D341Med (cell line): ENCODE measurements around the gene USP20.

Source experiments
- DNase-seq: peaks from one replicate; pipeline ENCODE4 v3.0.0; 2012; ENCODE audit warnings: low spot score

USP20 gene

DNA sequence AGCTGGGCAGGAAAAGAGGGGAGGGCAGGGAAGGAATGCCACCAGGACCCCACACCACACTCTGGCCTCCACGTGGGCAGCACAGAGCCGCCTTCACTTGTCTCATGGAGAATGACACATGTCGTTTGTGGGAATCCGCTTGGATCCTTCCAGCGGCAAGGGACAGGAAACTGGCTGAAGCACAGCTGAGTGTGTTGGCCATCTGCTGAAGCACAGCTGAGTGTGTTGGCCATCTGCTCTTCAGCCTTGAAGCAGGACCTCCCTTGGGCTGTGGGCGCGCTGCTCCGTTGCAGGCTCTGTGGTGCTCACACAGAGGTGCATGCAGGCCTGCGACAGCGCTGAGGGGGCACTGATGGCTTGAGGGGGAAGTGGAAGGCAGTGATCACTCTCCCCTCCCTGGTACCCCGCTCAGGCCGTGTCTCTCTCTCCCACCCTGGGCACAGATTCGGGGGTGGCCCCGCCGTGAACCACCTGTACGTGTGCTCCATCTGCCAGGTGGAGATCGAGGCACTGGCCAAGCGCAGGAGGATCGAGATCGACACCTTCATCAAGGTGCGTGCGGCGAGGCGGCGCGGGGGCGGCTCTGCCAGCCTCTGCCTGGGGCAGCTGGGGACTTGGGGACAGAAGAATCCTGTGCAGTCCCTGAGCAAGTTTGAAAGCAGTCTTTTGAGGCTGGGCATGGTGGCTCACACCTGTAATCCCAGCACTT lies 40.6 kb downstream of the USP20 start:
- no peak for DNase-seq

DNA sequence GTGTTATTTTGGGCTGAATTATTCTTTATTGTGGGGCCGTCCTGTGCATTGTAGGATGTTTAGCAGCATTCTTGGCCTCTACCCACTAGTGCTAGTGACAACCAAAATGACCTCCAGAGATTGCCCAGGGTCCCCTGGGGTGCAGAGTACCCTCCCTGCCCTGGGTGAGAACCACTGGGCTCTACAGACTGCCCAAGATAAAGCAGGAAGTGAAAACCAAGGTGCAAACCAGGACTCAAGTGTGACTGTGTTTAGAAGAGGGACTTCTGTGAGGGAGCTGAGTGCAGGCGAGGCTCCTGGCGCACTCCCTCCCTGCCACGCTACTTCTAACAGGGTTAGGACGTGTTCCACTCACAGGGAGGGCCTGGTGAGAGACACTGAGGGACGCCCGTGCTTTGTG lies 41.6 kb downstream of the USP20 start:
- DNase-seq: no peak

DNA sequence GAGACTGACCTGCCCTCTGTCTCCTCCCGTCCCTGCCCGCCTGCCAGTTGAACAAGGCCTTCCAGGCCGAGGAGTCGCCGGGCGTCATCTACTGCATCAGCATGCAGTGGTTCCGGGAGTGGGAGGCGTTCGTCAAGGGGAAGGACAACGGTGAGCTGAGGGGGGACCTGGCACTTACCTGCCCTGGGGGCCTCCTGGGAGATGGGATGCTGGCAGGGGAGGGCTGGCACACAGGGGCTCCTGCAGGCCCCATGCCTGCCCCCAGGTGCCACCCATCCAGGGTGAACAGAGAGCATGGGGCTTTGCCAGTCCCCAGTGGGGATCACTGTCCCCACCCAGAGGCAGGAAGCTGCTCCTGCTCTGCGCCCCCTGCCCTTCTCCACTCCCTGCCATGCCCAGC lies 43.0 kb downstream of the USP20 start:
- DNase-seq: no peak

DNA sequence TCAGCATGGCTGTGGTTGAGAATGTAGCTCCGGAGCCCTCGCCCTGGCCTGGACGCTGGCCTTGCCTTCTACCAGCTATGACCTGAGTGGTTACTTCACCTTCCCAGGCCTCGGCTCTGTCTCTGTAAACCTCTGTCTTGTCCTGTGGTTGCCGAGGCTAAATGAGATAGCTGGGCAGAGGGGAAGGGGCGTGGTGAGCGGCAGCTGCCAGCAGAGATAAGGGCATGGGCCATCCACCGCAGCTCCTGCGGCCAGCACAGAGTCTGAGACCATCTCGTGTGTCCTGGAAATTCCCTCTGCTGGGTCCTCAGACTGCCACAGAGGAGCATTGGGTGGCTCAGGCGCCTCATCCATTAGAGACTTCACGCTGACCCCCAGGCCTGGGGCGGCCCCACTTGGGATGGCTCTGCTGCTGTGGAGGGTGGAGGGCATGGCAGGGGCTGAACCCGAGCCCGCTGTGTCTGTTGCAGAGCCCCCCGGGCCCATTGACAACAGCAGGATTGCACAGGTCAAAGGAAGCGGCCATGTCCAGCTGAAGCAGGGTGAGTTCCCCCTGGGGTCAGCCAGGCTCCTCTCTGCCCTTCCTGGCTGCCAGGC lies 43.9 kb downstream of the USP20 start:
- DNase-seq: no peak

DNA sequence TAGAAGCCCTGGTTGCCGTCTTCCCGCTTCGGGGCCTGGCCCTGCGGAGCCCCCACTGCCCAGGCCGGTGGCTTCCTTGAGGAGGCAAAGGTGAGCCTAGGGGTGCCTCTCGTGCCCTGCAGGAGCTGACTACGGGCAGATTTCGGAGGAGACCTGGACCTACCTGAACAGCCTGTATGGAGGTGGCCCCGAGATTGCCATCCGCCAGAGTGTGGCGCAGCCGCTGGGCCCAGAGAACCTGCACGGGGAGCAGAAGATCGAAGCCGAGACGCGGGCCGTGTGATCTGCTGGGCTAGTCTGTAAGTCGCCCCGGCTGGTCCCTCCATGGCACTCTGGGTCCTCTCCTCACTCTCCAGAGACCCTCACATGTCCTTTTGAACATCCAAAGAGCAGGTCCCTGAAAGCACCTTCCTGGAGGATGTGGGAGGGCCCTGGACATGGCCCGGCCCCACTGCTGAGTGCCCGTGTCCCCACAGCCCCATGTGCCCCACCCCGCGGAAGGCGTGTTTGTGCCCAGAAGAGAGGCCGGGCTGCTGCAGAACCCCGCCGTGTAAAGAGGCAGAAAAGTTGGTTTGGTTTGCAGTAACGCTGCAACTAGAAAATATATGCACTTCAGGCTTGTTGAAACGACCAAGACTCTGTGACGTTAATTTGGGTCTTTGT lies 44.9 kb downstream of the USP20 start:
- no peak for DNase-seq

DNA sequence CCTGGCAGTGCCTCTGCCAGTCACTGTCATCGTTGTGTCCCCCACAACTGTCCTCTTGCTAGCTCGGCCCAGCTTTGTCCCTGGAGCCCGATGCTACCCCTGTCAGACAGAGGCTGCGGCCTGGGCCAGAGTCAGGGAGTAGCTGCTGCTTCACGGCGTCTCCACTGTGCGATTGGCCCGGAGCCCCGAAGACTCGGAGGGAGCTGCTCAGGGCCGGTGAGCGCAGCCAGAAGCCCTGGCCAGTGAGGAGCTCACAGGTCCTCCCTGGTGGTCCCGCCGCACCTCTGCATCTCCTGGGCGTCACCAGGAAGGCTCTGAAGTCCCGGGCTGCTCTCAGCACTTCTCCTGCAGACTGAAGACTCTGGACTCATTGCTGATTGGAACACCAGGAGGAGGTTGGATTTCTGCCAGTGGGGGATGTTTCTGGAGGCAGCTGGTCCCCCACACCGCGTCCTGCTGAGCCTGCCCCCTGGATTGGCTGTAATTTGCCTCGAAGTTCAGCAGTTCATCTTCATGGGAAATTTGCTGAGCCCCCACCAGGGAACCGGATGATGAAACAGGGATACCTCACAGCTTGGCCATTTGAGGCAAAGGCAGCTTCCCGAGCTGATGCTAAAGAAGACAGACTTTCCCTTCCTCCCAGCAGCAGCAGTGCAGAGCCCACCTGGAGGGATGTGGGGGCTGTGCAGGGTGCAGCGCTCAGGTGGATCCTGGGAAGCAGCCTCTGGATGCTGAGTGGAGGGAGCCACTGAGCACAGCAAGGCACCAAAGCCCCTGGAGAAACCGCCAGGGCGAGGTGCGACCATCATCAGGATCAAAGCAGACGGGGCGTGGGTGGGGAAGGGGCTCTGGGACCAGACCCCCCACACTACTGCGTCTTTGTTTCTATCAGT lies 45.6 kb downstream of the USP20 start:
- DNase-seq: no peak

DNA sequence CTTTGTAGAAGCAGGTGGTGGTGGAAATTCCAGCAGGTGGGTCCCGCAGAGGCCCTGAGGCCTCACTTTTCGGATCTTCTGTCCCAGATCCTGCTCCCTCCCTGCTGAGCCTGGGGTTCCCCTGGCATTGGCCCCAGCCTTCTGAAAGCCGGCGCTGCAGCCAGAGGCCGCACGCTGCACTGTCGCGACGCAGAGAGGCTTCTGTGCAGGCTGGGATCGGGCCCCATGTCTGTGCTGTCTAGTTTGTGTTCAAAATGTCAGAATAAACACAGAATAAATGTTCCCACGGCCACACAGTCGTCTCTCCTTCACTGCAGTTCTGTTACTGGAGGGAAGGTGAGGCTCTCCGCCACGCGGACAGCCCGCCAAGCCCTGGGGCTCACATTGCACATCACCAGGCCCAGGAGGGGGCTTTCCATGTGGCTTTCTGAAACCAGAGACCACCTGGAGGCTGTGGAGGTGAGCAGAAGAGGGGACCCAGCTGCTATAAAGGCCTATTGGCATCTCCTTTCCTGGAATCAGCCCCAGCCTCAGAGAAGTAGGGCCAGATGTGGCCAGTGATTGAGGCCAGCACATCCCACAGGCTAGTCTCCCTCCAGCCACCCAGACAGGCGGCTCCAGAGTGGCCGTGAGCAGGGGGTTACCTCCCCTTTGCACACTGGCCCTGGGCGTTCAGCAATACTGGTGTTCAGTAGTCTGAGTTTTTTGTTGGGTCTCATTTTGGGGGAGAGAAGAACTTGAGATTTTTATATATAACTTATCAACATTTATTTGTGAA lies 46.5 kb downstream of the USP20 start:
- no peak for DNase-seq

DNA sequence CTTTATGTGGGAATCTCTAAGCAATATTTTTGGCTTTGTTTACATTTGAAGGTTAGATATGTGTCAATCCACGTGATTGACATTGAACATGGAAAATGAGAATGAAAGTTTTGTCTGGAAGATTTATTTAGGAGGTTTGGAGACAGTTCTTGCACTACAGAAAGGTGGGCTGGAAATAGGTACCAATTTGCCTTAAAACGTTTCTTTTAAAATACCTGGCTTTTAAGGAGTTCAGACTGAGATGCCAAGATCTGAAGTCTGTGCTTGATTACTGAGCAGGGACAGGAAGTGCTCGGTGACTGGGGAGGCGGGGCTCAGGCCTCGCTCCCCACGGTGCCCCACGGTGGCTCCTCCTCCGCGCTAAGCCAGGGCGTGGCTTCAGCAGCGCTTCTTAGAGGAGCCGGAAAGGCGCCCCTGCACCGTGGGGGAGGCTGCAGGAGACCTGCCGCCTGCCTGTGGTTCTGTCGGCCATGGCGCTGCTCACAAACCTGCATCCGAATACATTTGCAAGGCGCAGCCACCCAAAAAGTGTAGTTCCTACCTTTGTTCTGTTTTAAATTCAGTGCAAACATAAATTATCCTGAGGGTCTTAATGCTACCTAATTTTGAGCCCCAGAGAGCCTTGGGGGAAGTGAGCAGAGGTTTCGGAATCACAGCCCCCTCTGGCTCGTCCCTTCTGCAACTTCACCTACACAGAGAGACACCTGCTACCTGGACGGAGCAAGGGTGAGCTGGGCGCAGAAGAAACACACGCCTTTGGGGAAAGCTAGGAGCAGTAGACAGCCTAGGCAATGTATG lies 49.2 kb downstream of the USP20 start:
- peak; percentile 92 for DNase-seq

DNA sequence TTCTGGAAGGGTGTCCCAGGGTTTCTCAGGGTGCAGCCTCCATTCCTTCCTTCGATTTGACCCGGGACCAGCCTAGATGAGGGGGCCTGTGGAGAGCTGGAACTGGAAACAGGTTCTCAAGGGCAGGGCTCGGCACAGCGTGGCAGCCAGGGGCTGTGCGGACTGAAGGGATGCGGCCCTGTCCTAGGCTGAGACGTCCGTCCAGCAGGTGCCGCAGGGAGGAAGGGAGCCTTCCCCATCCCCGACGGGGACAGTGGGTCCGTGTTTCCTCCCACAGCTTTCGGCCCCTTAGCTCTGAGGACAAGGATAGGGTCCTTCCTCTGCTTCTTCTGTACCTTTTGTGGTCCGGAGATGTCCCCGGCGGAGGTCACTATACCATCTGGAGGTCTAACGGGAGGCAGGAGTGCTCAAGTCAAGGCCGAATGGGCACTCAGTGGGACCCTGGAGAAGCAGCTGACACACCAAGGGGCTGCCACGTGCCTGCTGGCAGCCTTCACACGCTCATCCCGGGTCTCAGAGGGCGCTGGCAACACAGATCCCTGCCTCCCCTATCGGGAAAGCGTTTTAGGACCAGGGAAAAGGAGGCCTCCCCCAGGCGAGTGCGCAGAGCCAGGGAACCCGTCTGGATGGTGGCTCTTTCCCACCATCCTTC lies 49.9 kb downstream of the USP20 start:
- no peak for DNase-seq

DNA sequence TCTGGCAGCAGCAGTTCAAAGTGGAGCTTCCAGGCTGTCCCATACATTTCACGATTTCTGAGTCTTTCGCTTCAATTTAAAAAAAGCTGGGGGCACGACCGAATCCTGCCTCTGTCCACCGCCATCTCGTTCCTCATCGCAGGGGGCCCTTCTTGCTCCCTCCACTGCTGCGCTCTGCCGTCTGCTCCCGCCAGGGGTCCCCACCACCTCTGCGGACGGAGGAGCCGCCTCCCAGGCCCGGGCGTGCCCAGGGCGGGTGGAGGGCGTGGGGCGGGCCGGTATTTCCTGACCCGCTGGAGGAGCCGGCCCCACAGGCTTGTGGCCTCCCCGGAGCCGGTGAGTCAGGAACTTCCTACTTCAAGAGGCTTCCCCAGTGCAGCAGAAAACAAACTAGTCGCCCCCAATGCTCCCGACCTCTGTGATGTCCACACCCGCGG lies 50.4 kb downstream of the USP20 start:
- peak; percentile 86 for DNase-seq

DNA sequence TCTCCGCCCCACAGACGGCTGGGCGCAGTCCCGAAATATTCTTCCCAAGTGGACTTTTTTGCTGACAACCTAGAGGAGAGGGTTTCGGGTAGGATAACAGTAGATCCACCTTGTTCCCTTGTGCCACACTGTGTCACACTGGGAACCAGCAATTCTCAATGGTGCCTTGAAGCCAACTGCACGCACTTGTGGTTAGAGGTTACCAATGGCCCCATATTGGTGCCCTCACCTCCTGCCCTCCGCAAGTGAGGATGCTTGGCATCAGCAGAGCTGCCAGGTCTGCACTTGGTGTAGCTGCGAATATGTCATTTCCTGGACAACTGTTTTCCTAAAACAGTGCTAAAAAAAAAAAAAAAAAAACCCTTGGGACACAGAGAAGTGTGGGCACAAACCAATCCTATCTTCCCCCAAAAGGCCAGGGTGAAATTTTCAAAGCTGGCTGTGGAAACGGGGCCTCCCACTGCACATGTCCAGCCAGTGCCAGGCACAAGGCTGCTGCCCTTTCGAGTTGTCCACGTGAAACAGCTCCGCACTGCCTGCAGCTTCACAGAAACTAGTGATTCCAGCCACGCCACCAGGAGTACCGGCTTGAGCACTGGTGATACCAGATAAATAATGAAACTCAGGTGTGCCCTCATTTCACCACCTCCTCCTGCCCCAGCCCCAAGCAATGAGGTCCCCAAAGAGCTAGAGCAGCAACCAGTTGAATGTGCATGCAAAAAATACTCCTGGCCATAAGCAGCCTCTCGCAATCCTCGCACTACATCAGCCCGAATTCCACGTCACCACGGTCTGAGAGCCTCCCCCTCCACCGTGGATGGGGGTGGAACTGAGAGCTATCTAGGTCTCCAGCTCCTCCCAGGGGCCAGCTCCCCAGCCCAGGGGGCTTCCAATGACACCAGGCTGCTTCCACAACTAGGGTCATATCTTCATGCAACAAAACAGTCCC lies 51.2 kb downstream of the USP20 start:
- DNase-seq: no peak

DNA sequence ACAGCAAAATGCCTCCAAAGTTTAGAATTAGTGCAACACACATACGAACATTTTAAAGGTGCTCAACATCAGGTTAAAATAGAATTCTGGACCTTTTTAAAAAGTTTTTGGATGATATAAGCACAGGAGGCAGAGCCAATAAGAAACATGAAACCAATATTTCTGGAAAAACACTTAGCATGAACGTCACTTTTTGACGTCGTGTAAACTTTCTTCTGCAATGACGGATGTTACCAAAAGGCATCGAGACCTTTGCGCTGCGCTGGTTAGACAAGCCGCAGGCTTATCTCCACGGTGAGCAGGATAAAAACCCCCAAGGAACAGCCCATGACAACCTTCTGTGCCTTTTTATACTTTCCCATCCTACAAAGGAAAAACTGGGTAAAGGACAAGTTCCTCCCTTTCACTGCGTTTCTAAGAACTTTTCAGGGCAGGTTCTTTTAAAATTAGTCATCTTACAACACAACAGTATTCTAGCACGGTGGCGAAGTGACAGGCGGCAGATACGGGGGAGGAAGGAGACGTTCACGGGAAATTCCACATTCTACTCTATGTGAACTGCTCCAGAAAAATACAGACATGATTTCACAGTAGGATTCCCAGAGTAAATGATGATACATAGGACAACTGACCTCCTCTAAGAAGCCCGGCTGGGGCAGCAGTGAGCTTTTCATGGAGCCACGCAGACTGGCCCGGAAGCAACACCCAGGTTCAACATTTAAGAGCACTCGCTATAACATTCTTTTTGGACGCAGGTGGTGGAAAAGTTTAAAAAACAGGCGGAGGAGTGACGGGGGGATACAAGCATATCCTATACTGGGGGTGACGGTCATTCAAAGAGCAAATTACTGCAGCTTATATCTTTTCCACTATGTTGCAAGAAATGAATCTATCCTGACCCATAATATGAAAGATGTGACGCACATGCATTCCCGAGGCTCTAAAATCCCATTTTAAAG lies 52.4 kb downstream of the USP20 start:
- no peak for DNase-seq

DNA sequence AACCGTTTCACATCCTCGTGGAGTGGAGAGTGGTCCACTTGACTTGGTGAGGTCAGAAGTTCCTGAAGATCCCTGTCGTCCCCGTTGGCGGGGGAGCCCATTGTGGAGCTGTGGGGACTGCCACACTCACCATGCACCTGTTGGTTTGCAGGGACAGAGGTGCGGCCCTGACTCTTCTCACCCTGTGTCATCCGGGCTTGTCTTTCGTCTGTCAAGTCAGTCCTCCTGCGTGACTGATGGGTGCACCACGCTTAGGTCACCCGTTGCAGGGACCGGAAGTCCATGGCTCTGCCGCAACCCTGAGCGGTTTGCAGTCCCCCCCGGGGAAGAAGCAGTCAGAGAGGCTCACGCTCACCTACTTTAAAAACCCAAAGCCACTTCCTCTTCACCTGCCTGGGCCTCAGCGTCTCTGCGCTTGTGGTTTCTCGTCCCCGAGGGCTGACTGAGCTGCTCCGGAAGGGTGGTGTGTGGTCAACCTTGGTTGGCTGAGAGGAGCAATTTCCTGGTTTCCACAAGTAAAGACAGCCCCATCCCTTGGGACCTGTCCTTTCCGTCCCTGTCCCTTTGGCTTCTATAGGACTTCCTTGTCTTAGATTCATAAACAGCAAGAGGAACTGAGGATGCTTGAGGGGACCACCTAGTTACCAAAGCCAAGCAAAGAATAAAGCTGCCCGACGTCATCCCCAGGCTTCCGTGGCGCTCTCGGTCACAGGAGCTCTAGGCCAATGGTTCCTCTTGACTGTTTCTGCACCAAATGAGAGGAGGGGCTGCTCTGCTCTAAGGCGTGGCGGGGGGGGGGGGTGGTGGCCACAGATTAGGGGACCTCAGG lies 53.2 kb downstream of the USP20 start:
- no peak for DNase-seq

DNA sequence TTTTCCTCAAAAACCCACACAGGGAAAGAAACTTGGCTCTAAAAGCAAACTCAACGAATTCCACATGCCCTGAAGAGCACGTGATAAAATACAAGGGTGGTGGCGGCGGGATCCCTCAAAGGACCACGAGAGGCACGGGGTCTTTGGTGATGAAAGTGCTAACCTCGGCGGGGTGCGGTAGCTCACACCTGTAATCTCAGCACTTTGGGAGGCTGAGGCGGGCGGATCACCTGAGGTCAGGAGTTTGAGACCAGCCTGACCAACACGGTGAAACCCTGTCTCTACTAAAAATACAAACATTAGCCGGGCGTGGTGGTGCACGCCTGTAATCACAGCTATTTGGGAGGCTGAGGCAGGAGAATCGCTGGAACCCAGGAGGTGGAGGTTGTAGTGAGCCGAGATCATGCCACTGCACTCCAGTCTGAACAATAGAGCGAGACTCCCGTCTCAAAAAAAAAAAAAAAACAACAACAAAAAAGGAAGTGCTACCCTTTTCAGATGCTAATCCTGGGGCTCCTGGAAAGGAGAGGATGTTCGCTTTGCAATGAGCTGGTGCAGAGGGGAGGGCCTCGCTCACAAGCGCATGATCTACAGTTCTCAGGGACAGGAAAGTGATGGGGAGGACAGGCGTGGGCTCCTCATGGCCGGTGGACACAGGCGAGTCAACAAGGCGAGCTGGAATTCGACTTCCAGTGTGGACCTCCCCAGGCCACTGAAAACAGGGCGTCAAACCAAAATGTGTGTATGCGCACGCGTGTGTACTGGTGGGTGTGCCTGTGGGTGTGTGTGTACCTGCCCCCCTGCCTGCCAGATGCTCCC lies 54.1 kb downstream of the USP20 start:
- DNase-seq: no peak

DNA sequence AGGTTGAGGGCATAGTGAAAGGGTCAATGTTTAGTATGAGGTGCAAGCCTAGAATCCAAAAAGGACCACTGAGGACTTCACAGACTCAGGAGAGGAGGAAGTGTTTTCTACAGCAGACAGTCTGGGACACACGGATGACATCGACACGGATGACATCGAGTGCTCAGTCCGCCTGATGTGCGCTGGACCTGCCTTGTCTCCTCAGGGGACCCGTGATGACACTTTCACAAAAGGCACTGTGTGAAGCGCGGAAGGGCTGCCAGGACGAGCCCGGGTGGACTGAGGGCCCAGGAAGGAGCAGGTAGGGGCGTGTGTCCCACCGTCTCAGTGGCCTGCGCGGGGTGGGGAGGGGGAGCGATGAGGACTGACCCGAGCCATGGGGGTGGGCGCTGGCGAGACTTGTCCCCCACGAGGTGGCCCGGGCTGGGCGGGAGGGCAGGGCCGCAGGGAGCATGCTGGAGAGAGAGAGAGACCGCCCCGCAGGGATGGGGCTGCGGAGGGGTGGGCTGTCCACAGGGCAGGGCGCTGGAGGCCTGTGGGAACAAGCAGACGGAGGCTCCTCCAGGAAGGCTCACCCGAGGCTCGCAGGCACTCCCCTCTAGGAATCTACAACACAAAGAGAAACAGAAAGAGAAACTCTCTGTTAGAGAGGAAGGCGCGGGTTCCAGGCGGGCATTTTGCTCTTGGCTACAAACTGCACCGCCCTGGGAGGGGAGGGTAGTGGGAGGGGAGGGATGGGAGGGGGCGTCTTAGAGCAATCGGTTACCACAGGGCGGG lies 54.9 kb downstream of the USP20 start:
- no peak for DNase-seq
